Vagina (tissue), 2 donors: ENCODE measurements around the gene KRT81.
"Not testable (repeated sequence)": the region's sequence is repeated elsewhere in the genome, so short reads cannot be mapped to it uniquely, and the experiment has no call there.

Experiments
- POLR2A ChIP-seq, 2 donors: fragments of 450-650 bp; IDR thresholded peaks; one replicate each; pipeline ENCODE4 v1.6.1; 2017; ENCODE audit warnings: antibody characterized with exemption in 2 of 2, mild to moderate bottlenecking in 2 of 2, moderate library complexity in 2 of 2
- POLR2AphosphoS5 ChIP-seq, 2 donors: sonication (generic); formaldehyde crosslinking; IDR thresholded peaks; one replicate each; pipeline ENCODE4 v1.9.0; 2017; ENCODE audit warnings: antibody characterized with exemption in 2 of 2, mild to moderate bottlenecking in 2 of 2, low read depth in 1 of 2; ENCODE audit not compliant: insufficient read depth in 1 of 2
- TF ChIP-seq, protein P1 (sequence below), 3 experiments: fragments of 450-650 bp in 2 of 3; fragments of 200-600 bp in 1 of 3; sonication (generic) in 1 of 3; IDR thresholded peaks; one replicate each; pipeline ENCODE4 v1.5.1; 2017 to 2019; ENCODE audit warnings: antibody characterized with exemption in 3 of 3, mild to moderate bottlenecking in 2 of 3, moderate library complexity in 2 of 3

DNA sequence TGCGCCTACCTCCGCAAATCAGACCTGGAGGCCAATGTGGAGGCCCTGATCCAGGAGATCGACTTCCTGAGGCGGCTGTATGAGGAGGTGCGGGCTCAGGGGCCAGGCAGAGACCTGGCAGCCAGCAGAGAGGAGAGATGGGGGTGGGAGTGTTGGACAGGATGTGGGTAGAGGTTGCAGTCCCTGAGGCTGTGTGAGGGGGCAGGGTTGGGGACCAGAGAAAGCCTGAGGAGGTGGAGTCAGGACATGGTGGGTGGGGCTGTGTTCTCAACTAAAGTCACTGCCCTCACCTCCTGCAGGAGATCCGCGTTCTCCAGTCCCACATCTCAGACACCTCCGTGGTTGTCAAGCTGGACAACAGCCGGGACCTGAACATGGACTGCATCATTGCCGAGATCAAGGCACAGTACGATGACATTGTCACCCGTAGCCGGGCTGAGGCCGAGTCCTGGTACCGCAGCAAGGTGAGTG is 13.6 kb upstream of the KRT81 start:
- TF ChIP-seq, protein P1, sequence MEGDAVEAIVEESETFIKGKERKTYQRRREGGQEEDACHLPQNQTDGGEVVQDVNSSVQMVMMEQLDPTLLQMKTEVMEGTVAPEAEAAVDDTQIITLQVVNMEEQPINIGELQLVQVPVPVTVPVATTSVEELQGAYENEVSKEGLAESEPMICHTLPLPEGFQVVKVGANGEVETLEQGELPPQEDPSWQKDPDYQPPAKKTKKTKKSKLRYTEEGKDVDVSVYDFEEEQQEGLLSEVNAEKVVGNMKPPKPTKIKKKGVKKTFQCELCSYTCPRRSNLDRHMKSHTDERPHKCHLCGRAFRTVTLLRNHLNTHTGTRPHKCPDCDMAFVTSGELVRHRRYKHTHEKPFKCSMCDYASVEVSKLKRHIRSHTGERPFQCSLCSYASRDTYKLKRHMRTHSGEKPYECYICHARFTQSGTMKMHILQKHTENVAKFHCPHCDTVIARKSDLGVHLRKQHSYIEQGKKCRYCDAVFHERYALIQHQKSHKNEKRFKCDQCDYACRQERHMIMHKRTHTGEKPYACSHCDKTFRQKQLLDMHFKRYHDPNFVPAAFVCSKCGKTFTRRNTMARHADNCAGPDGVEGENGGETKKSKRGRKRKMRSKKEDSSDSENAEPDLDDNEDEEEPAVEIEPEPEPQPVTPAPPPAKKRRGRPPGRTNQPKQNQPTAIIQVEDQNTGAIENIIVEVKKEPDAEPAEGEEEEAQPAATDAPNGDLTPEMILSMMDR (IDR thresholded peaks at IDR 0.05) = not testable (repeated sequence)
- not testable (repeated sequence) for TF ChIP-seq POLR2A (IDR thresholded peaks at IDR 0.05); POLR2AphosphoS5 (IDR thresholded peaks at IDR 0.05; ENCODE audit: insufficient read depth in 1 of 2, low read depth in 1 of 2)
